Astrocyte (in vitro differentiated cells and primary cell): ENCODE data around the gene MAGI3.

Source experiments
- EZH2 ChIP-seq: IDR thresholded peaks from 2 replicates; pipeline ENCODE4 v1.6.1; 2012; ENCODE audit warnings: mild to moderate bottlenecking, low read length, inconsistent platforms; ENCODE audit not compliant: insufficient read depth
- TF ChIP-seq, protein P1 (sequence below): IDR thresholded peaks from 2 replicates; pipeline ENCODE4 v1.5.1; 2011; ENCODE audit warnings: low read depth, mild to moderate bottlenecking, inconsistent platforms, low read length, moderate library complexity; ENCODE audit not compliant: insufficient read depth

DNA sequence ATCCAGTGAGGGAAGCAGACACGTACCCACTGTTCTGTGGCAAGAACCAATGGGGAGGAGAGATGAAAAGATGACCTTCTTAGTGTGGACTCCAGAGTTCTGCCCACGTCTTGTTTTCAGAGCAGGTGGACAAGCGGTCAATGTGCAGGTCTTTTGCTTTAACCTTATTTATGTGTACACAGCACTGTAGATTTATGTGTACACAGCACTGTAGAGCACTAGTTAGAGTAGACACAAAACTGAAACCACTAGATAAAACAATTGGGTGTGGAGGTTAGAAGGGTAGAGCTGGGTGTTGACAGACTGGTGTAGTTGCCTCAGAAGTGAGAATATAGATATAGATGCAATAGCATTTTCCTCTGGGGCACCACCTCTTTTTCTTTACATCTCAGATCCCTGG lies 150.0 kb downstream of the MAGI3 start:
- TF ChIP-seq, protein P1, sequence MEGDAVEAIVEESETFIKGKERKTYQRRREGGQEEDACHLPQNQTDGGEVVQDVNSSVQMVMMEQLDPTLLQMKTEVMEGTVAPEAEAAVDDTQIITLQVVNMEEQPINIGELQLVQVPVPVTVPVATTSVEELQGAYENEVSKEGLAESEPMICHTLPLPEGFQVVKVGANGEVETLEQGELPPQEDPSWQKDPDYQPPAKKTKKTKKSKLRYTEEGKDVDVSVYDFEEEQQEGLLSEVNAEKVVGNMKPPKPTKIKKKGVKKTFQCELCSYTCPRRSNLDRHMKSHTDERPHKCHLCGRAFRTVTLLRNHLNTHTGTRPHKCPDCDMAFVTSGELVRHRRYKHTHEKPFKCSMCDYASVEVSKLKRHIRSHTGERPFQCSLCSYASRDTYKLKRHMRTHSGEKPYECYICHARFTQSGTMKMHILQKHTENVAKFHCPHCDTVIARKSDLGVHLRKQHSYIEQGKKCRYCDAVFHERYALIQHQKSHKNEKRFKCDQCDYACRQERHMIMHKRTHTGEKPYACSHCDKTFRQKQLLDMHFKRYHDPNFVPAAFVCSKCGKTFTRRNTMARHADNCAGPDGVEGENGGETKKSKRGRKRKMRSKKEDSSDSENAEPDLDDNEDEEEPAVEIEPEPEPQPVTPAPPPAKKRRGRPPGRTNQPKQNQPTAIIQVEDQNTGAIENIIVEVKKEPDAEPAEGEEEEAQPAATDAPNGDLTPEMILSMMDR, result no peak
- no peak for TF ChIP-seq EZH2
